ENCODE data around the gene DNAJC25. TPM values are rescaled to one million over a fixed set of nuclear protein-coding genes. Genes with fewer than 3 reads are reported as not detected.

Gene DNAJC25
- total and polyA plus RNA-seq, 2 of the 13 experiments (the other 11 are each of a cell fraction or from before 2014, with no cell fraction given), result 5.7 to 10.2 TPM

- TF ChIP-seq SRF (IDR thresholded peaks at IDR 0.05; ENCODE audit: low read depth, low read length) (peak; percentile 80), GATAD2A (CRISPR knock-in tag; IDR thresholded peaks at IDR 0.05) (peak; percentile 54), PHF21A (CRISPR knock-in tag; IDR thresholded peaks at IDR 0.05) (0 out of 2 replicates have a peak, but pooled peaks have one; percentile 31), NR1H2 (CRISPR knock-in tag; IDR thresholded peaks at IDR 0.05; ENCODE audit: borderline replicate concordance, low read depth) (no peak), ZNF264 (CRISPR knock-in tag; IDR thresholded peaks at IDR 0.05) (0 out of 2 replicates have a peak, but pooled peaks have one; percentile 26), ZKSCAN5 (CRISPR knock-in tag; IDR thresholded peaks at IDR 0.05) (no peak), HDAC6 (IDR thresholded peaks at IDR 0.05; ENCODE audit: low read depth, low read length) (no peak), JDP2 (CRISPR knock-in tag; IDR thresholded peaks at IDR 0.05; ENCODE audit: borderline replicate concordance) (no peak), ZNF382 (CRISPR knock-in tag; IDR thresholded peaks at IDR 0.05; ENCODE audit: borderline replicate concordance) (no peak), ATRX (CRISPR knock-in tag; IDR thresholded peaks at IDR 0.05; ENCODE audit: borderline replicate concordance) (no peak), TFAP4 (IDR thresholded peaks at IDR 0.05; ENCODE audit: borderline replicate concordance, low read depth) (peak; percentile 70), CAMTA2 (CRISPR knock-in tag; IDR thresholded peaks at IDR 0.05; ENCODE audit: borderline replicate concordance) (no peak), CENPT (CRISPR knock-in tag; IDR thresholded peaks at IDR 0.05; ENCODE audit: low read depth) (no peak), TBL1XR1 (IDR thresholded peaks at IDR 0.05; ENCODE audit: borderline replicate concordance, low read length, partially characterized antibody) (no peak), ZKSCAN1 (IDR thresholded peaks at IDR 0.05; ENCODE audit: low read length) (no peak), CEBPB (IDR thresholded peaks at IDR 0.05; ENCODE audit: borderline replicate concordance, low read depth, low read length) (peak; percentile 49; the same call in 1 of the 2 replicates), CEBPG (CRISPR knock-in tag; IDR thresholded peaks at IDR 0.05) (0 out of 2 replicates have a peak, but pooled peaks have one; percentile 42)
- TF ChIP-seq, protein P1, sequence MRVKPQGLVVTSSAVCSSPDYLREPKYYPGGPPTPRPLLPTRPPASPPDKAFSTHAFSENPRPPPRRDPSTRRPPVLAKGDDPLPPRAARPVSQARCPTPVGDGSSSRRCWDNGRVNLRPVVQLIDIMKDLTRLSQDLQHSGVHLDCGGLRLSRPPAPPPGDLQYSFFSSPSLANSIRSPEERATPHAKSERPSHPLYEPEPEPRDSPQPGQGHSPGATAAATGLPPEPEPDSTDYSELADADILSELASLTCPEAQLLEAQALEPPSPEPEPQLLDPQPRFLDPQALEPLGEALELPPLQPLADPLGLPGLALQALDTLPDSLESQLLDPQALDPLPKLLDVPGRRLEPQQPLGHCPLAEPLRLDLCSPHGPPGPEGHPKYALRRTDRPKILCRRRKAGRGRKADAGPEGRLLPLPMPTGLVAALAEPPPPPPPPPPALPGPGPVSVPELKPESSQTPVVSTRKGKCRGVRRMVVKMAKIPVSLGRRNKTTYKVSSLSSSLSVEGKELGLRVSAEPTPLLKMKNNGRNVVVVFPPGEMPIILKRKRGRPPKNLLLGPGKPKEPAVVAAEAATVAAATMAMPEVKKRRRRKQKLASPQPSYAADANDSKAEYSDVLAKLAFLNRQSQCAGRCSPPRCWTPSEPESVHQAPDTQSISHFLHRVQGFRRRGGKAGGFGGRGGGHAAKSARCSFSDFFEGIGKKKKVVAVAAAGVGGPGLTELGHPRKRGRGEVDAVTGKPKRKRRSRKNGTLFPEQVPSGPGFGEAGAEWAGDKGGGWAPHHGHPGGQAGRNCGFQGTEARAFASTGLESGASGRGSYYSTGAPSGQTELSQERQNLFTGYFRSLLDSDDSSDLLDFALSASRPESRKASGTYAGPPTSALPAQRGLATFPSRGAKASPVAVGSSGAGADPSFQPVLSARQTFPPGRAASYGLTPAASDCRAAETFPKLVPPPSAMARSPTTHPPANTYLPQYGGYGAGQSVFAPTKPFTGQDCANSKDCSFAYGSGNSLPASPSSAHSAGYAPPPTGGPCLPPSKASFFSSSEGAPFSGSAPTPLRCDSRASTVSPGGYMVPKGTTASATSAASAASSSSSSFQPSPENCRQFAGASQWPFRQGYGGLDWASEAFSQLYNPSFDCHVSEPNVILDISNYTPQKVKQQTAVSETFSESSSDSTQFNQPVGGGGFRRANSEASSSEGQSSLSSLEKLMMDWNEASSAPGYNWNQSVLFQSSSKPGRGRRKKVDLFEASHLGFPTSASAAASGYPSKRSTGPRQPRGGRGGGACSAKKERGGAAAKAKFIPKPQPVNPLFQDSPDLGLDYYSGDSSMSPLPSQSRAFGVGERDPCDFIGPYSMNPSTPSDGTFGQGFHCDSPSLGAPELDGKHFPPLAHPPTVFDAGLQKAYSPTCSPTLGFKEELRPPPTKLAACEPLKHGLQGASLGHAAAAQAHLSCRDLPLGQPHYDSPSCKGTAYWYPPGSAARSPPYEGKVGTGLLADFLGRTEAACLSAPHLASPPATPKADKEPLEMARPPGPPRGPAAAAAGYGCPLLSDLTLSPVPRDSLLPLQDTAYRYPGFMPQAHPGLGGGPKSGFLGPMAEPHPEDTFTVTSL (CRISPR knock-in tag; IDR thresholded peaks at IDR 0.05; ENCODE audit: borderline replicate concordance), result peak; percentile 47; the same call in 1 of the 2 replicates
- TF ChIP-seq, protein P2, sequence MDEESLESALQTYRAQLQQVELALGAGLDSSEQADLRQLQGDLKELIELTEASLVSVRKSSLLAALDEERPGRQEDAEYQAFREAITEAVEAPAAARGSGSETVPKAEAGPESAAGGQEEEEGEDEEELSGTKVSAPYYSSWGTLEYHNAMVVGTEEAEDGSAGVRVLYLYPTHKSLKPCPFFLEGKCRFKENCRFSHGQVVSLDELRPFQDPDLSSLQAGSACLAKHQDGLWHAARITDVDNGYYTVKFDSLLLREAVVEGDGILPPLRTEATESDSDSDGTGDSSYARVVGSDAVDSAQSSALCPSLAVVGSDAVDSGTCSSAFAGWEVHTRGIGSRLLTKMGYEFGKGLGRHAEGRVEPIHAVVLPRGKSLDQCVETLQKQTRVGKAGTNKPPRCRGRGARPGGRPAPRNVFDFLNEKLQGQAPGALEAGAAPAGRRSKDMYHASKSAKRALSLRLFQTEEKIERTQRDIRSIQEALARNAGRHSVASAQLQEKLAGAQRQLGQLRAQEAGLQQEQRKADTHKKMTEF (CRISPR knock-in tag; IDR thresholded peaks at IDR 0.05), result 0 out of 2 replicates have a peak, but pooled peaks have one; percentile 11
- TF ChIP-seq, protein P3, sequence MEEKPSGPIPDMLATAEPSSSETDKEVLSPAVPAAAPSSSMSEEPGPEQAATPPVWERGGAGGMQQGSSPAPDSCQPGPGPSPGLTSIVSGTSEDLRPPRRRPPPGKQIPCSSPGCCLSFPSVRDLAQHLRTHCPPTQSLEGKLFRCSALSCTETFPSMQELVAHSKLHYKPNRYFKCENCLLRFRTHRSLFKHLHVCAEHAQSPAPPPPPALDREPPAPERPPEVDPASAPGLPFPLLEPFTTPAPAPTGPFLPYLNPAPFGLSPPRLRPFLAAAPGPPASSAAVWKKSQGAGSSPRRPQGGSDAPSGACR (CRISPR knock-in tag; IDR thresholded peaks at IDR 0.05), result no peak
Measured at GRCh38 chr9:111627260-111627963, 3.7 kb upstream of the DNAJC25 start (continued).

All from HepG2 (cell line).